ENCODE data around the gene NR2F1-AS1.
"Not testable (repeated sequence)": the region's sequence is repeated elsewhere in the genome, so short reads cannot be mapped to it uniquely, and the experiment has no call there.

NR2F1-AS1 gene

GRCh38 chr5:93422652-93423280, 158.3 kb downstream of the NR2F1-AS1 start:
- no peak for DNase-seq

GRCh38 chr5:93421987-93422401, 159.0 kb downstream of the NR2F1-AS1 start:
- DNase-seq, result no peak

- no peak for DNase-seq
These were observed 159.6 kb downstream of the NR2F1-AS1 start for GRCh38 chr5:93421468-93421867.

GRCh38 chr5:93417490-93417889, 163.5 kb downstream of the NR2F1-AS1 start:
- no peak for DNase-seq

- no peak for DNase-seq
These were observed 165.2 kb downstream of the NR2F1-AS1 start for GRCh38 chr5:93415819-93416218.

- DNase-seq, result no peak
These were observed 169.3 kb downstream of the NR2F1-AS1 start for GRCh38 chr5:93411716-93412115.

GRCh38 chr5:93409691-93410090, 171.3 kb downstream of the NR2F1-AS1 start:
- no peak for DNase-seq

GRCh38 chr5:93407454-93407853, 173.6 kb downstream of the NR2F1-AS1 start:
- DNase-seq, result no peak

- DNase-seq, result no peak
These were observed 174.0 kb downstream of the NR2F1-AS1 start for GRCh38 chr5:93406971-93407401.

- DNase-seq, result no peak
These were observed 176.8 kb downstream of the NR2F1-AS1 start for GRCh38 chr5:93404246-93404645.

- no peak for DNase-seq
These were observed 177.7 kb downstream of the NR2F1-AS1 start for GRCh38 chr5:93403141-93403928.

GRCh38 chr5:93402451-93402850, 178.6 kb downstream of the NR2F1-AS1 start:
- no peak for DNase-seq

- no peak for DNase-seq
These were observed 179.3 kb downstream of the NR2F1-AS1 start for GRCh38 chr5:93401634-93402213.

GRCh38 chr5:93399675-93400074, 181.3 kb downstream of the NR2F1-AS1 start:
- DNase-seq, result no peak

GRCh38 chr5:93395971-93396379, 185.0 kb downstream of the NR2F1-AS1 start:
- no peak for DNase-seq

- no peak for DNase-seq
These were observed 186.0 kb downstream of the NR2F1-AS1 start for GRCh38 chr5:93395010-93395409.

GRCh38 chr5:93394301-93394700, 186.7 kb downstream of the NR2F1-AS1 start:
- no peak for DNase-seq

GRCh38 chr5:93391169-93391568, 189.8 kb downstream of the NR2F1-AS1 start:
- not testable (repeated sequence) for DNase-seq

GRCh38 chr5:93385655-93386054, 195.4 kb downstream of the NR2F1-AS1 start:
- no peak for DNase-seq

GRCh38 chr5:93384995-93385394, 196.0 kb downstream of the NR2F1-AS1 start:
- DNase-seq, result no peak

- DNase-seq, result no peak
These were observed 197.0 kb downstream of the NR2F1-AS1 start for GRCh38 chr5:93384026-93384425.

GRCh38 chr5:93382188-93382825, 198.7 kb downstream of the NR2F1-AS1 start:
- no peak for DNase-seq

- DNase-seq, result no peak
These were observed 200.0 kb downstream of the NR2F1-AS1 start for GRCh38 chr5:93381057-93381456.
